ENCODE results near the gene ZGPAT. TPM values are rescaled to one million over a fixed set of nuclear protein-coding genes. Genes with fewer than 3 reads are reported as not detected.

ZGPAT gene
- total and polyA plus RNA-seq, 2 of the 13 experiments (the other 11 are each of a cell fraction or from before 2014, with no cell fraction given), result 23.0 to 41.9 TPM

- TF ChIP-seq ZNF276 (CRISPR knock-in tag; IDR thresholded peaks at IDR 0.05; ENCODE audit: low read depth) (0 out of 2 replicates have a peak, but pooled peaks have one; percentile 74), UBTF (CRISPR knock-in tag; IDR thresholded peaks at IDR 0.05) (peak; percentile 57), DMTF1 (CRISPR knock-in tag; IDR thresholded peaks at IDR 0.05) (0 out of 2 replicates have a peak, but pooled peaks have one; percentile 68), ZNF580 (CRISPR knock-in tag; IDR thresholded peaks at IDR 0.05; ENCODE audit: borderline replicate concordance, low read depth) (no peak), ZZZ3 (CRISPR knock-in tag; IDR thresholded peaks at IDR 0.05; ENCODE audit: borderline replicate concordance) (no peak), ARID2 (CRISPR knock-in tag; IDR thresholded peaks at IDR 0.05; ENCODE audit: borderline replicate concordance) (no peak), POLR2A (IDR thresholded peaks at IDR 0.05; ENCODE audit: insufficient read depth in 1 of 2, low read depth in 2 of 2, low read length in 2 of 2) (peak in 1 of 2 experiments; percentile 23; a peak in 1 of 4 replicates), HMGXB3 (CRISPR knock-in tag; IDR thresholded peaks at IDR 0.05; ENCODE audit: borderline replicate concordance) (peak; percentile 28; the same call in 1 of the 2 replicates), PAXIP1 (CRISPR knock-in tag; conservative IDR thresholded peaks at IDR 0.05) (peak; percentile 57; the same call in 1 of the 2 replicates), MYC (CRISPR knock-in tag; IDR thresholded peaks at IDR 0.05; ENCODE audit: borderline replicate concordance) (peak; percentile 52; the same call in 1 of the 2 replicates), GFI1 (CRISPR knock-in tag; IDR thresholded peaks at IDR 0.05; ENCODE audit: borderline replicate concordance) (no peak)
Measured at GRCh38 chr20:63744574-63745423, 37.0 kb downstream of the ZGPAT start (continued).
